GM12878 (cell line): ENCODE measurements around the gene ZNF775. TPM values are rescaled to one million over a fixed set of nuclear protein-coding genes. Genes with fewer than 3 reads are reported as not detected.

Experiments used
- ATAC-seq: fragments of 200-7000 bp; cut with Tn5 transposase; 3 replicates; pipeline ENCODE4 v1.9.1; 2020; ENCODE audit warnings: mild to moderate bottlenecking, moderate library complexity
- BruUV-seq: library from RNA; stranded (reverse); fragments of 400-500 nt; replicated peaks from 2 replicates; lab custom pipeline; 2021; lab: Mats Ljungman, UMichigan
- CTCF ChIA-PET: fragments of 300-600 bp; sonication (Branson Sonifier 250); formaldehyde crosslinking; extraction: SDS; loops from one replicate; lab custom pipeline; 2021; ENCODE audit warnings: inconsistent platforms; lab: Yijun Ruan, JAX
- POLR2A ChIA-PET: fragments of 350-600 bp; formaldehyde crosslinking; extraction: SDS; loops from one replicate; lab custom pipeline; 2021; ENCODE audit warnings: inconsistent platforms; lab: Charles Lee
- RAD21 ChIA-PET: fragments of 300-600 bp; sonication (Branson Sonifier 250); formaldehyde crosslinking; loops from one replicate; lab custom pipeline; 2023; ENCODE audit warnings: antibody characterized with exemption; ENCODE audit not compliant: unreplicated experiment; lab: Charles Lee
- SMC1A ChIA-PET: fragments of 300-600 bp; sonication (Branson Sonifier 250); formaldehyde crosslinking; loops from one replicate; lab custom pipeline; 2023; ENCODE audit not compliant: unreplicated experiment, uncharacterized antibody; lab: Charles Lee
- DNase-seq: peaks from one replicate; pipeline ENCODE4 v3.0.0-alpha.2; 2011; ENCODE audit warnings: low read depth, low spot score
- FAIRE-seq: peaks from 3 replicates; lab custom pipeline; 2011; peaks lifted over from hg19 to GRCh38; lab: Jason Lieb, UNC
- H2AFZ ChIP-seq: 2 replicates; pipeline ENCODE4 v1.6.0; 2011; ENCODE audit warnings: low read depth, low read length, control low read depth; ENCODE audit not compliant: control insufficient read depth
- H3K27ac ChIP-seq: 2 replicates; pipeline ENCODE4 v1.5.1; 2011; ENCODE audit warnings: control low read depth; ENCODE audit not compliant: control insufficient read depth, insufficient read depth
- H3K27me3 ChIP-seq, 2 experiments: replicated peaks in 1 of 2; 2 replicates each; pipeline versions ENCODE4 v1.6.0 to v1.6.1; 2011; ENCODE audit warnings: low read length in 1 of 2; ENCODE audit not compliant: control insufficient read depth in 2 of 2, insufficient read depth in 2 of 2
- H3K36me3 ChIP-seq, 2 experiments: 2 replicates each; pipeline ENCODE4 v1.5.1; 2011; ENCODE audit warnings: low read length in 1 of 2; ENCODE audit not compliant: control insufficient read depth in 2 of 2, insufficient read depth in 2 of 2
- H3K4me1 ChIP-seq: 2 replicates; pipeline ENCODE4 v1.6.1; 2011; ENCODE audit warnings: mild to moderate bottlenecking, low read length, moderate library complexity, mixed read lengths; ENCODE audit not compliant: control insufficient read depth, insufficient read depth
- H3K4me2 ChIP-seq: 2 replicates; pipeline ENCODE4 v1.6.0; 2011; ENCODE audit warnings: control low read depth; ENCODE audit not compliant: control insufficient read depth, insufficient read depth
- H3K4me3 ChIP-seq: fragments of 200-600 bp; sonication (generic); 2 replicates; pipeline ENCODE4 v1.5.1; 2016
- H3K79me2 ChIP-seq: 2 replicates; pipeline ENCODE4 v1.6.0; 2011; ENCODE audit warnings: low read length; ENCODE audit not compliant: control insufficient read depth, insufficient read depth
- H3K9ac ChIP-seq: 2 replicates; pipeline ENCODE4 v1.8.0; 2011; ENCODE audit warnings: low read length, control low read depth, mixed read lengths; ENCODE audit not compliant: control insufficient read depth, insufficient read depth
- H3K9me3 ChIP-seq: replicated peaks from 3 replicates; pipeline ENCODE4 v1.5.1; 2011; ENCODE audit warnings: mild to moderate bottlenecking, low read length; ENCODE audit not compliant: control insufficient read depth, insufficient read depth
- H4K20me1 ChIP-seq: 2 replicates; pipeline ENCODE4 v1.6.0; 2011; ENCODE audit not compliant: control insufficient read depth, insufficient read depth
- DPF2 ChIP-seq: fragments of 450-650 bp; IDR thresholded peaks from 2 replicates; pipeline ENCODE4 v1.6.1; 2017; ENCODE audit warnings: mild to moderate bottlenecking
- E2F8 ChIP-seq: fragments of 450-650 bp; IDR thresholded peaks from 2 replicates; pipeline ENCODE4 v1.6.1; 2018; ENCODE audit warnings: mild to moderate bottlenecking, low read depth, moderate library complexity; ENCODE audit not compliant: partially characterized antibody
- HCFC1 ChIP-seq: fragments of 150-350 bp; IDR thresholded peaks from 2 replicates; pipeline ENCODE4 v1.6.1; 2014; ENCODE audit warnings: low read length
- IRF3 ChIP-seq: fragments of 450-650 bp; IDR thresholded peaks from 2 replicates; pipeline ENCODE4 v1.6.1; 2014; ENCODE audit warnings: mild to moderate bottlenecking
- JUND ChIP-seq: IDR thresholded peaks from 2 replicates; pipeline ENCODE4 v1.6.1; 2012; ENCODE audit warnings: low read depth, mild to moderate bottlenecking, low read length, improper control_type of control experiment, moderate library complexity
- KDM1A ChIP-seq: fragments of 200-600 bp; sonication (generic); IDR thresholded peaks from 2 replicates; pipeline ENCODE4 v1.6.1; 2016; ENCODE audit warnings: borderline replicate concordance
- MYB ChIP-seq: fragments of 150-350 bp; IDR thresholded peaks from 2 replicates; pipeline ENCODE4 v1.6.1; 2014; ENCODE audit warnings: mild to moderate bottlenecking, low read depth, low read length, borderline replicate concordance
- NFIC ChIP-seq: IDR thresholded peaks from 2 replicates; pipeline ENCODE4 v1.6.1; 2012; ENCODE audit warnings: low read depth, mild to moderate bottlenecking, inconsistent platforms, low read length, moderate library complexity
- RBBP5 ChIP-seq: fragments of 200-600 bp; sonication (generic); conservative IDR thresholded peaks from 2 replicates; pipeline ENCODE4 v1.6.1; 2016
- RUNX3 ChIP-seq: IDR thresholded peaks from 2 replicates; pipeline ENCODE4 v1.6.1; 2012; ENCODE audit warnings: low read length, inconsistent platforms
- SMAD5 ChIP-seq: IDR thresholded peaks from 2 replicates; pipeline ENCODE4 v1.6.1; 2016; ENCODE audit warnings: antibody characterized with exemption, low read depth
- ZNF622 ChIP-seq: fragments of 450-650 bp; IDR thresholded peaks from 2 replicates; pipeline ENCODE4 v1.6.1; 2017; ENCODE audit warnings: mild to moderate bottlenecking, inconsistent platforms
- WGBS: methylation state at CpG from one replicate; pipeline ENCODE4 v1.1.6; 2016; ENCODE audit warnings: low lambda C conversion rate; ENCODE audit not compliant: insufficient replicate concordance, insufficient coverage; ENCODE audit errors: missing lambda C conversion rate; 5-methylcytosine and 5-hydroxymethylcytosine counted together
- in situ Hi-C: fragments of 300-500 bp; cut with MboI; formaldehyde crosslinking; loops from 9 replicates; pipeline ENCODE4 v1.14.3; 2018; ENCODE audit warnings: mixed read lengths
- intact Hi-C: fragments of 100-400 bp; cut with micrococcal nuclease; formaldehyde crosslinking; loops from one replicate; pipeline ENCODE4 v1.14.2; 2022; ENCODE audit not compliant: unreplicated experiment
- polyA plus RNA-seq, 11 experiments: library from polyadenylated mRNA; depleted of rRNA in 4 of 11; unstranded in 6 of 11; stranded (reverse) in 5 of 11; fragments of >200 nt; fragmentation: Nextera tagmentation in 4 of 11; fragmentation: Illumina TruSeq in 1 of 11; extraction: Ambion mirVana in 4 of 11; extraction: Trizol in 1 of 11; gene quantifications; 1 replicate in 1 of 11; 2 replicates in 10 of 11; pipeline versions ENCODE4 v1.2.1 to v1.2.3, GENCODE V29; 2011 to 2016; ENCODE audit warnings: inconsistent platforms in 2 of 11, missing spikeins in 2 of 11, low read depth in 1 of 11
- total RNA-seq, 4 experiments: library from RNA; depleted of rRNA in 3 of 4; stranded (reverse); fragments of >200 nt in 3 of 4; fragmentation: Illumina TruSeq in 1 of 4; extraction: Trizol in 1 of 4; gene quantifications; 2 replicates each; pipeline versions ENCODE4 v1.2.1 to v1.2.3, GENCODE V29; 2013 to 2021
- TF ChIP-seq, protein P1 (sequence below): fragments of 450-650 bp; IDR thresholded peaks from 2 replicates; pipeline ENCODE4 v1.6.1; 2017; ENCODE audit warnings: mild to moderate bottlenecking, moderate library complexity
- TF ChIP-seq, protein P2 (sequence below): IDR thresholded peaks from 2 replicates; pipeline ENCODE4 v1.6.1; 2011; ENCODE audit warnings: mild to moderate bottlenecking, low read depth, low read length, moderate library complexity; ENCODE audit not compliant: insufficient replicate concordance

Gene ZNF775
- total and polyA plus RNA-seq, 10 of the 15 experiments (the other 5 are each of a cell fraction or from before 2014, with no cell fraction given): 0.05 to 14.3 (median 2.1) TPM

DNA sequence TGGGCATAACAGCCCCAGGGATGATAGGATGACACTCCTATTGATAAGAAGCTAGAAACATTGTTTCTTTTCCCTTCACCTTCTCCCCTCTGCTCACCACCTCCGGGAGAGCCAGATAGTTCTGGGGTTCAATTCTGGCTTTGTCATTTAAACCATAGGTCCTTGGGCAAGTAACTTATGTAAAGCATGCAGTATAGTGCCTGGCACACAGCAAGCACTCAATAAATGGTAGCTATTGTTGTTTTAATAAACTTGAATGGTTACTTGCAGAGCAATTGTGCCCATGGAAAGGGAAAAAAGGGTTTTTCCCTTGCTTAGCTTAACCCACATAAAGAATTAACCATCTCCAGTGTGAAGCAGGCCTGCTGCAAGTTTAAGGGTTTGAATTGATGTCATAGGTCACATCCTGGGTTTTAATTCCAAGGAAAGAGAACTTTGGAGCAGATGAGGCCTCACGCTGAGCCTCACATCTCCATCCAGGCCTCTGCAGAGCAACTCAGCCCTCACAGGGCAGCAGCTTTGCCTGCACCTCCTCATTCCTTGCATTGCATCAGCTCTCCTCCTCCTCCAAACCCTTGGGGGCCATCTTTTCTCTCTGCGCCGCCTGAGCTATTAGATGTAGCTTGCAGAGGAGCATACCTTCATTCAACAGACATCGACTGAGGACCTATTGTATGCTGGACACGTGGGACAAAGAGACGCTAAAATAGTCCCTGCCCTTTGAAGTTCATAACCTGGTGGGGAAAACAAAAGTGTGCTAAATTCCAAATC is 22.9 kb downstream of the ZNF775 start:
- Histone ChIP-seq H3K9me3 (no peaks in the 10 kb centered on the region), H3K9ac (no peak overlapping the region), H2AFZ (no peak overlapping the region), H4K20me1 (no peaks in the 10 kb centered on the region), H3K4me3 (no peak overlapping the region), H3K27me3 (no peaks in the 10 kb centered on the region), H3K4me1 (peaks cover 47% of the 10 kb centered on the region), H3K4me2 (0 out of 2 replicates have a peak overlapping the region, but pooled peaks have one; percentile 11), H3K27ac (0 out of 2 replicates have a peak overlapping the region, but pooled peaks have one; percentile 1), H3K36me3 (peaks cover 0 to 12% of the 10 kb centered on the region in 2 experiments; a peak in 3 of 4 replicates), H3K79me2 (peaks cover 4% of the 10 kb centered on the region)
- no peak for FAIRE-seq
- no TSS peak for BruUV-seq
- POLR2A ChIA-PET: interaction anchor here (0.7 to 2.5 kb wide), 5 partner anchors 9 to 32 kb away, joined by 3 to 12 read pairs (median 6); no protein-coding TSS in a partner anchor
- RAD21 ChIA-PET: interaction anchor here (0.6 to 1.9 kb wide), 6 partner anchors 16 to 35 kb away, joined by 3 to 10 read pairs (median 4); no protein-coding TSS in a partner anchor
- no peak for ATAC-seq
- intact Hi-C loops: loop anchor here (2.0 kb wide), 1 partner anchor 21 kb away; no protein-coding TSS in a partner anchor
- no peak for DNase-seq
- in situ Hi-C loops: loop anchor here (25.0 kb wide), 1 partner anchor 340 kb away; no protein-coding TSS in a partner anchor
- CTCF ChIA-PET: interaction anchor here (0.7 to 11.6 kb wide), 8 partner anchors 9 to 116 kb away, joined by 3 to 72 read pairs (median 3); no protein-coding TSS in a partner anchor
- SMC1A ChIA-PET: interaction anchor here (0.9 to 7.4 kb wide), 9 partner anchors 9 to 353 kb away, joined by 3 to 48 read pairs (median 5); no protein-coding TSS in a partner anchor
- WGBS: 79% methylated on average over 7 of the region's 7 CpGs
- TF ChIP-seq RBBP5: no peak
- no peak for TF ChIP-seq DPF2
- TF ChIP-seq, protein P1, sequence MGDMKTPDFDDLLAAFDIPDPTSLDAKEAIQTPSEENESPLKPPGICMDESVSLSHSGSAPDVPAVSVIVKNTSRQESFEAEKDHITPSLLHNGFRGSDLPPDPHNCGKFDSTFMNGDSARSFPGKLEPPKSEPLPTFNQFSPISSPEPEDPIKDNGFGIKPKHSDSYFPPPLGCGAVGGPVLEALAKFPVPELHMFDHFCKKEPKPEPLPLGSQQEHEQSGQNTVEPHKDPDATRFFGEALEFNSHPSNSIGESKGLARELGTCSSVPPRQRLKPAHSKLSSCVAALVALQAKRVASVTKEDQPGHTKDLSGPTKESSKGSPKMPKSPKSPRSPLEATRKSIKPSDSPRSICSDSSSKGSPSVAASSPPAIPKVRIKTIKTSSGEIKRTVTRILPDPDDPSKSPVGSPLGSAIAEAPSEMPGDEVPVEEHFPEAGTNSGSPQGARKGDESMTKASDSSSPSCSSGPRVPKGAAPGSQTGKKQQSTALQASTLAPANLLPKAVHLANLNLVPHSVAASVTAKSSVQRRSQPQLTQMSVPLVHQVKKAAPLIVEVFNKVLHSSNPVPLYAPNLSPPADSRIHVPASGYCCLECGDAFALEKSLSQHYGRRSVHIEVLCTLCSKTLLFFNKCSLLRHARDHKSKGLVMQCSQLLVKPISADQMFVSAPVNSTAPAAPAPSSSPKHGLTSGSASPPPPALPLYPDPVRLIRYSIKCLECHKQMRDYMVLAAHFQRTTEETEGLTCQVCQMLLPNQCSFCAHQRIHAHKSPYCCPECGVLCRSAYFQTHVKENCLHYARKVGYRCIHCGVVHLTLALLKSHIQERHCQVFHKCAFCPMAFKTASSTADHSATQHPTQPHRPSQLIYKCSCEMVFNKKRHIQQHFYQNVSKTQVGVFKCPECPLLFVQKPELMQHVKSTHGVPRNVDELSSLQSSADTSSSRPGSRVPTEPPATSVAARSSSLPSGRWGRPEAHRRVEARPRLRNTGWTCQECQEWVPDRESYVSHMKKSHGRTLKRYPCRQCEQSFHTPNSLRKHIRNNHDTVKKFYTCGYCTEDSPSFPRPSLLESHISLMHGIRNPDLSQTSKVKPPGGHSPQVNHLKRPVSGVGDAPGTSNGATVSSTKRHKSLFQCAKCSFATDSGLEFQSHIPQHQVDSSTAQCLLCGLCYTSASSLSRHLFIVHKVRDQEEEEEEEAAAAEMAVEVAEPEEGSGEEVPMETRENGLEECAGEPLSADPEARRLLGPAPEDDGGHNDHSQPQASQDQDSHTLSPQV: no peak
- no peak for TF ChIP-seq JUND
- TF ChIP-seq KDM1A: no peak
- TF ChIP-seq E2F8: no peak
- no peak for TF ChIP-seq IRF3
- no peak for TF ChIP-seq RUNX3
- TF ChIP-seq, protein P2, sequence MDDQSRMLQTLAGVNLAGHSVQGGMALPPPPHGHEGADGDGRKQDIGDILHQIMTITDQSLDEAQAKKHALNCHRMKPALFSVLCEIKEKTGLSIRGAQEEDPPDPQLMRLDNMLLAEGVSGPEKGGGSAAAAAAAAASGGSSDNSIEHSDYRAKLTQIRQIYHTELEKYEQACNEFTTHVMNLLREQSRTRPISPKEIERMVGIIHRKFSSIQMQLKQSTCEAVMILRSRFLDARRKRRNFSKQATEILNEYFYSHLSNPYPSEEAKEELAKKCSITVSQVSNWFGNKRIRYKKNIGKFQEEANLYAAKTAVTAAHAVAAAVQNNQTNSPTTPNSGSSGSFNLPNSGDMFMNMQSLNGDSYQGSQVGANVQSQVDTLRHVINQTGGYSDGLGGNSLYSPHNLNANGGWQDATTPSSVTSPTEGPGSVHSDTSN: no peak
- TF ChIP-seq HCFC1: no peak
- no peak for TF ChIP-seq NFIC
- TF ChIP-seq ZNF622: no peak
- no peak for TF ChIP-seq SMAD5
- no peak for TF ChIP-seq MYB
